ENCODE data around the gene SIGLEC10.

SIGLEC10 gene

GRCh38 chr19:51456541-51457290 is 39.3 kb upstream of the SIGLEC10 start:
- H3K27ac ChIP-seq (ENCODE audit: low read length), result no peak overlapping the region
- no peak overlapping the region for H2AFZ ChIP-seq (ENCODE audit: low read depth, low read length)
- H3K4me3 ChIP-seq (ENCODE audit: low read depth in 1 of 2, low read length in 2 of 2), result no peak overlapping the region
- H3K9ac ChIP-seq (ENCODE audit: low read depth, low read length), result no peak overlapping the region
- no peak for ATAC-seq (ENCODE audit: insufficient read depth, low read depth)
- H3K27me3 ChIP-seq (ENCODE audit: insufficient read depth, low read length, poor library complexity), result no peaks in the 10 kb centered on the region
- H3K79me2 ChIP-seq (ENCODE audit: insufficient read depth, low read length), result no peaks in the 10 kb centered on the region
- H3K4me2 ChIP-seq (ENCODE audit: insufficient read depth, low read length), result no peak overlapping the region
- H4K20me1 ChIP-seq (ENCODE audit: insufficient read depth, low read length), result no peaks in the 10 kb centered on the region
- no peaks in the 10 kb centered on the region for H3K9me3 ChIP-seq (ENCODE audit: insufficient read depth, low read length, severe bottlenecking)
- DNase-seq, result no peak
- H3K36me3 ChIP-seq (ENCODE audit: insufficient read depth, low read length), result no peaks in the 10 kb centered on the region
- no peaks in the 10 kb centered on the region for H3K4me1 ChIP-seq (ENCODE audit: insufficient read depth, low read length)
- no peak for TF ChIP-seq EZH2 (IDR thresholded peaks at IDR 0.05; ENCODE audit: borderline replicate concordance, low read depth, low read length, severe bottlenecking)
- no peak for TF ChIP-seq CTCF (IDR thresholded peaks at IDR 0.05; ENCODE audit: borderline replicate concordance, extremely low read depth, low read length, poor library complexity, severe bottlenecking)

- H3K27ac ChIP-seq (ENCODE audit: low read length), result no peak overlapping the region
- H2AFZ ChIP-seq (ENCODE audit: low read depth, low read length), result no peak overlapping the region
- H3K4me1 ChIP-seq (ENCODE audit: insufficient read depth, low read length), result peaks cover 9% of the 10 kb centered on the region
- DNase-seq (no peak), ATAC-seq (ENCODE audit: insufficient read depth, low read depth) (no peak)
- H3K79me2 ChIP-seq (ENCODE audit: insufficient read depth, low read length), result no peaks in the 10 kb centered on the region
- peaks cover 16% of the 10 kb centered on the region for H3K27me3 ChIP-seq (ENCODE audit: insufficient read depth, low read length, poor library complexity)
- TF ChIP-seq EZH2 (IDR thresholded peaks at IDR 0.05; ENCODE audit: borderline replicate concordance, low read depth, low read length, severe bottlenecking) (no peak), CTCF (IDR thresholded peaks at IDR 0.05; ENCODE audit: borderline replicate concordance, extremely low read depth, low read length, poor library complexity, severe bottlenecking) (no peak)
- H4K20me1 ChIP-seq (ENCODE audit: insufficient read depth, low read length), result no peaks in the 10 kb centered on the region
- no peaks in the 10 kb centered on the region for H3K9me3 ChIP-seq (ENCODE audit: insufficient read depth, low read length, severe bottlenecking)
- H3K4me2 ChIP-seq (ENCODE audit: insufficient read depth, low read length), result no peak overlapping the region
- H3K9ac ChIP-seq (ENCODE audit: low read depth, low read length), result no peak overlapping the region
- no peak overlapping the region for H3K4me3 ChIP-seq (ENCODE audit: low read depth in 1 of 2, low read length in 2 of 2)
- H3K36me3 ChIP-seq (ENCODE audit: insufficient read depth, low read length), result no peaks in the 10 kb centered on the region
Measured at GRCh38 chr19:51450730-51451307, 33.4 kb upstream of the SIGLEC10 start.

GRCh38 chr19:51448411-51449016 is 31.1 kb upstream of the SIGLEC10 start:
- no peaks in the 10 kb centered on the region for H3K36me3 ChIP-seq (ENCODE audit: insufficient read depth, low read length)

More at GRCh38 chr19:51448411-51449016, 31.1 kb upstream of the SIGLEC10 start:
- no peak overlapping the region for H2AFZ ChIP-seq (ENCODE audit: low read depth, low read length)
- H3K9ac ChIP-seq (ENCODE audit: low read depth, low read length), result no peak overlapping the region
- H4K20me1 ChIP-seq (ENCODE audit: insufficient read depth, low read length), result no peaks in the 10 kb centered on the region; the same call in 1 of the 2 replicates
- TF ChIP-seq EZH2 (IDR thresholded peaks at IDR 0.05; ENCODE audit: borderline replicate concordance, low read depth, low read length, severe bottlenecking) (peak; percentile 50), CTCF (IDR thresholded peaks at IDR 0.05; ENCODE audit: borderline replicate concordance, extremely low read depth, low read length, poor library complexity, severe bottlenecking) (no peak)
- H3K79me2 ChIP-seq (ENCODE audit: insufficient read depth, low read length), result no peaks in the 10 kb centered on the region
- H3K4me2 ChIP-seq (ENCODE audit: insufficient read depth, low read length), result peak overlapping the region; percentile 41; the same call in 1 of the 2 replicates
- no peak overlapping the region for H3K4me3 ChIP-seq (ENCODE audit: low read depth in 1 of 2, low read length in 2 of 2)
- peaks cover 17% of the 10 kb centered on the region for H3K27me3 ChIP-seq (ENCODE audit: insufficient read depth, low read length, poor library complexity)
- peak; percentile 47 for DNase-seq
- H3K9me3 ChIP-seq (ENCODE audit: insufficient read depth, low read length, severe bottlenecking), result no peaks in the 10 kb centered on the region
- H3K27ac ChIP-seq (ENCODE audit: low read length), result no peak overlapping the region
- ATAC-seq (ENCODE audit: insufficient read depth, low read depth), result peak; percentile 84
- peaks cover 9% of the 10 kb centered on the region for H3K4me1 ChIP-seq (ENCODE audit: insufficient read depth, low read length)

Measured in DND-41 (cell line).